Glomerular visceral epithelial cell (primary cell): ENCODE measurements around the gene DDX60.
"Not testable (repeated sequence)": the region's sequence is repeated elsewhere in the genome, so short reads cannot be mapped to it uniquely, and the experiment has no call there.

Experiments
- DNase-seq: peaks from one replicate; pipeline ENCODE4 v3.0.0-alpha.2; 2016; ENCODE audit errors: extremely low spot score

DDX60 gene

GRCh38 chr4:168318266-168318895 lies at the start of gene DDX60:
DDX60 (minus strand) TSS chr4:168318752; CDS start chr4:168311259, 7,493 bp downstream.
- peak; percentile 88 for DNase-seq

GRCh38 chr4:168367065-168367464 lies 48.5 kb upstream of the DDX60 start:
- no peak for DNase-seq

GRCh38 chr4:168362025-168362401 lies 43.5 kb upstream of the DDX60 start:
- no peak for DNase-seq

- DNase-seq = no peak
Measured at GRCh38 chr4:168361365-168362024, 42.9 kb upstream of the DDX60 start.

- no peak for DNase-seq
Measured at GRCh38 chr4:168360271-168360670, 41.7 kb upstream of the DDX60 start.

GRCh38 chr4:168357941-168358340 lies 39.4 kb upstream of the DDX60 start:
- no peak for DNase-seq

- DNase-seq = no peak
Measured at GRCh38 chr4:168353746-168354145, 35.2 kb upstream of the DDX60 start.

- no peak for DNase-seq
Measured at GRCh38 chr4:168337550-168337940, 19.0 kb upstream of the DDX60 start.

- no peak for DNase-seq
Measured at GRCh38 chr4:168336837-168337549, 18.4 kb upstream of the DDX60 start.

- DNase-seq = no peak
Measured at GRCh38 chr4:168335621-168336020, 17.1 kb upstream of the DDX60 start.

GRCh38 chr4:168334053-168334452 lies 15.5 kb upstream of the DDX60 start:
- DNase-seq = no peak

- not testable (repeated sequence) for DNase-seq
Measured at GRCh38 chr4:168330575-168330974, 12.0 kb upstream of the DDX60 start.

GRCh38 chr4:168325591-168325990 lies 7.0 kb upstream of the DDX60 start:
- no peak for DNase-seq

- no peak for DNase-seq
Measured at GRCh38 chr4:168321006-168321405, 2.5 kb upstream of the DDX60 start.

GRCh38 chr4:168319486-168320019 lies 1.0 kb upstream of the DDX60 start:
- DNase-seq = no peak

- peak; percentile 8 for DNase-seq
Measured at GRCh38 chr4:168317621-168318020, 931 bp downstream of the DDX60 start.

- DNase-seq = no peak
Measured at GRCh38 chr4:168309781-168310180, 8.8 kb downstream of the DDX60 start.

- DNase-seq = no peak
Measured at GRCh38 chr4:168308912-168309311, 9.6 kb downstream of the DDX60 start.

- DNase-seq = no peak
Measured at GRCh38 chr4:168306476-168306875, 12.1 kb downstream of the DDX60 start.

GRCh38 chr4:168304744-168305459 lies 13.7 kb downstream of the DDX60 start:
- no peak for DNase-seq

GRCh38 chr4:168303430-168303829 lies 15.1 kb downstream of the DDX60 start:
- DNase-seq = not testable (repeated sequence)

GRCh38 chr4:168293386-168293975 lies 25.1 kb downstream of the DDX60 start:
- DNase-seq = no peak
